SJCRH30 (cell line): Measurements from ENCODE around the gene RHBDL3. TPM values are rescaled to one million over a fixed set of nuclear protein-coding genes. Genes with fewer than 3 reads are reported as not detected.
"Not testable (repeated sequence)": the region's sequence is repeated elsewhere in the genome, so short reads cannot be mapped to it uniquely, and the experiment has no call there.

Source experiments
- DNase-seq, 2 experiments: peaks; one replicate each; pipeline ENCODE4 v3.0.0-alpha.2; 2015 to 2020
- H3K27ac ChIP-seq: fragments of 250-450 bp; sonication (Bioruptor Pico); 2 replicates; pipeline ENCODE4 v1.5.1; 2020; ENCODE audit warnings: mild to moderate bottlenecking, moderate library complexity
- H3K27me3 ChIP-seq: fragments of 250-450 bp; sonication (Bioruptor Pico); 2 replicates; pipeline ENCODE4 v1.5.1; 2020; ENCODE audit warnings: mild to moderate bottlenecking, moderate library complexity
- H3K36me3 ChIP-seq: fragments of 250-450 bp; sonication (Bioruptor Pico); 2 replicates; pipeline ENCODE4 v1.5.1; 2020; ENCODE audit warnings: mild to moderate bottlenecking, moderate library complexity
- H3K4me1 ChIP-seq: fragments of 250-450 bp; sonication (Bioruptor Pico); 2 replicates; pipeline ENCODE4 v1.5.1; 2020; ENCODE audit warnings: mild to moderate bottlenecking, moderate library complexity
- H3K4me3 ChIP-seq: fragments of 250-450 bp; sonication (Bioruptor Pico); 2 replicates; pipeline ENCODE4 v1.5.1; 2020; ENCODE audit warnings: mild to moderate bottlenecking, moderate library complexity
- H3K9me3 ChIP-seq: fragments of 250-450 bp; sonication (Bioruptor Pico); replicated peaks from 2 replicates; pipeline ENCODE4 v1.5.1; 2020; ENCODE audit warnings: mild to moderate bottlenecking, moderate library complexity
- total RNA-seq: library from RNA; depleted of rRNA; stranded (reverse); fragments of >200 nt; shearing (Covaris generic); gene quantifications from 2 replicates; pipeline ENCODE4 v1.2.3, GENCODE V29; 2014

RHBDL3 gene
- total RNA-seq, 1 experiment from 2014 or later: not detected

DNA sequence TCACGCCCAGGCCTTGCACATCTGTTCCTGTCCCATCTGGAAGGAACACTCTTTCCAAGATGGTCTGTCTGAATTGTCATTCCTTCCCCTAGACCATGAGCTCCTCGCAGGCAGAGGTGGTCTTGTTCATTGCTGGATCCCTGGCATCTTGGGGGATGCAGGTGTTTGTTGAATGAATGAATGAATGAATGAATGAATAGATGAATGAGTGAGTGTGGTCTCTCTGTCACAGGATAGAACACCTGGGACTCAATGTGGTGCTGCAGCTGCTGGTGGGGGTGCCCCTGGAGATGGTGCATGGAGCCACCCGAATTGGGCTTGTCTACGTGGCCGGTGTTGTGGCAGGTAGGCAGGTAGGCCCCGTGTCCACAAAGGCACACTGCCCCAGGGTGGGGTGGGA lies 32.2 kb downstream of the RHBDL3 start:
- H3K4me3 ChIP-seq: no peak overlapping the region
- no peak overlapping the region for H3K27ac ChIP-seq
- DNase-seq: no peak
- H3K9me3 ChIP-seq: no peaks in the 10 kb centered on the region
- H3K4me1 ChIP-seq: peaks cover 14% of the 10 kb centered on the region
- no peaks in the 10 kb centered on the region for H3K36me3 ChIP-seq
- peaks cover 16% of the 10 kb centered on the region; the same call in 1 of the 2 replicates for H3K27me3 ChIP-seq

DNA sequence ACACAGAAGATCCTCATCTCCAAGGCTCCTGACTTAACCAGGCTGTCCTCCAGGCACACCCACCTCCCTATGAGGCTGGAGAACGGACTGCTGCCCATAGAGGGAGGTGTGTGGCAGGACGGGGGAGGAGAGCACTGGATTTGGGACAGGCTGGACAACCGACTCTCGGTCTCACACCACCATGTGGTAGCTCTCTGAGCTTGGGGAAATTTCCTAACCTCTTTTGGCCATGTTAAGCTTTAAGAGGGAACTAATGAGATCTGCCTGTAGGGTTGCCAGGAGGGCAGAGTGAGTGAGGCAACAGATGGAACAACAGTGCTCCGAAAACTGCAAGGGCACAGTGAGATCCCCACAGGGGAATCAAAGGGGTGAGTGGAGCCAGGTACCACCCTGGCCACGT lies 32.7 kb downstream of the RHBDL3 start:
- Histone ChIP-seq H3K4me1 (peaks cover 14% of the 10 kb centered on the region), H3K27me3 (peaks cover 17% of the 10 kb centered on the region; the same call in 1 of the 2 replicates), H3K4me3 (0 out of 2 replicates have a peak overlapping the region, but pooled peaks have one; percentile 5), H3K9me3 (no peaks in the 10 kb centered on the region), H3K27ac (no peak overlapping the region), H3K36me3 (no peaks in the 10 kb centered on the region)
- DNase-seq: peak in 1 of 2 experiments; percentile 40

DNA sequence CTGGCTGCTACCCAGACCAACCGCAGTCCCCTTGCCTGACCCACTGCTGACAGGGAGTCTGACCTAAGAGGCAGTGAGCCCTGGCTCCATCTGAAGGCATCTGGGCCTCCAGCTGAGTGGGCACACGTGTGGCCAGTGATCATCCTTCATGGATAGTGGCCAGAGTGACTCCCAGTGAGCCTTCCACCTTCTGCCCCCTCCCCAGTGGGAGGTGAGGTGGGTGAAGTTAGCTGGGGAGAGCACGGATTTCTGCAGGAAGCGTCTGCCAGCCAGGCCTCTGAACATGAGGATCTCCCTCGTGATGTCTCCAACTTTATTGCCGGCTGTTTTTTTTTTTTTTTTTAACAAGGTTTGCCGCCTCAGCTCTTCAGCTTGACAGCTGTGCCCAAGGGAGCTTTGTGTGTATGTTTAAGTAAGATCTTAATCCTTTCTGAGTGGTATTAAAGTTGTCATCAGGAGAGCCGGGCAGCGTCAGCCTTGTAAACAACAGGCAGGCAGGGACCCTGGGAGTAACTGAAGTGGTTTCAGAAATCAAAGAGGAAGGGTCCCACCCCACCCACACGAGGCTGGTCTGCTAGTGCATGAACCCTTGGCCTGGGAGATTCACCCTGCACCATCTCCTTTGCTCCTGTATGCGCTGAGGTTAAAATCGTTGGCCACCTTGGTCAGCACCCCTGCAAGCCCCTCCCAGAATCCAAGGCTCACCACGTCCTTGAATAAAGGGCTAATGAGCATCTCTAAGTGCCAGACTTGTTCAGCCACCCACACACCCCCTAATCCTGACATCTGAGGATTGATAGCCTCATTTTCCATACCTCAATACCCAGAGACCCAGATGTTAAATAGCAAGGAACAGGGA lies 33.3 kb downstream of the RHBDL3 start:
- H3K9me3 ChIP-seq: no peaks in the 10 kb centered on the region
- H3K36me3 ChIP-seq: no peaks in the 10 kb centered on the region
- H3K27me3 ChIP-seq: peaks cover 19% of the 10 kb centered on the region; the same call in 1 of the 2 replicates
- peak; percentile 67 to 78 for DNase-seq
- H3K4me3 ChIP-seq: 0 out of 2 replicates have a peak overlapping the region, but pooled peaks have one; percentile 5
- H3K27ac ChIP-seq: no peak overlapping the region
- H3K4me1 ChIP-seq: peaks cover 14% of the 10 kb centered on the region

DNA sequence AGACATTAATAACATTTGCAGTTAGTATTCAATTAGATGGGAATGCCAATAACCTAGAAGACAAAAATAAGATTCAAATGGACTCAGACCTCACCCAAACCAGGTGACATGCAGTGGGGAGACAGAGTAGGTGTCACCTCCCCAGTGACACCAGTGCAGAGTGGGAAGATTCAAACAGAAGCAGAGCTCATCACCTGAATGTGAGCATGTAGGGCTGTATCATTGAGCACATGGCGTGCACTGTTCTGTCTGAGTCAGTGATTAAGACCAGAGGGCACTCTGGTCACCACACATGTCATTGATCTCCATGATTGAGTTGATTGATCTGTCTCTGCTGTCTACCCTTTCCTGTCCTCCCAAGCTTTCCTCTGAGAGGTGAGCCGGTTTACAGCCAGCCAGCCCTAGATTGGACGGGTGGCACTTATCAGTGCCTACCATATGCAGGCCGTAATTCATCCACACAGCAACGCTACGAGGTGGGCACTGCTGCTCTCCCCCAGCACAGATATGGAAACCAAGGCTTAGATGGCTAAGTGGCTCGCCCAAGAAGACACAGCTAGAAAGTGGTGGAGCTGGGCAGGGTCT lies 34.0 kb downstream of the RHBDL3 start:
- Histone ChIP-seq H3K9me3 (no peaks in the 10 kb centered on the region), H3K36me3 (no peaks in the 10 kb centered on the region), H3K27me3 (peaks cover 19% of the 10 kb centered on the region; the same call in 1 of the 2 replicates), H3K4me3 (no peak overlapping the region), H3K27ac (no peak overlapping the region), H3K4me1 (peaks cover 14% of the 10 kb centered on the region)
- no peak for DNase-seq

DNA sequence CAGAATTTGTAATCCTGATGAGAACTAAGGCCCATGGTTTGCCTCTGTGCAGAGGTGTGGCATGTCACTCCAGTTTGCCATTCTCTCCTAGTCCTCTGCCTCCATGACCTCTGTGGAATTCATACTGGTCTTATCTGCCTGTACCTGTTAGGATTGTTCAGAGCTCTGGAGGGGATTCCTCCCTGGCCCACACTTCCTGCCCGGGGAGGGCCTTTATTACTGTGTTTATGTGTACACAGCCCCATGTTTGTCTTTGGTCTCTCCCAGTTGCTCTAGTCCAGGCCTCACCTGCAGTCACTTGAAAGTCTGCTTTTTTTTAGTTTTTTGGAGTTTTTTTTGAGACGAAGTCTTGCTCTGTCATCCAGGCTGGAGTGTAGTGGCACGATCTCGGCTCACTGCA lies 36.4 kb downstream of the RHBDL3 start:
- Histone ChIP-seq H3K4me3 (no peak overlapping the region), H3K9me3 (no peaks in the 10 kb centered on the region), H3K4me1 (peaks cover 14% of the 10 kb centered on the region), H3K36me3 (no peaks in the 10 kb centered on the region), H3K27ac (no peak overlapping the region), H3K27me3 (peaks cover 32% of the 10 kb centered on the region)
- DNase-seq: no peak

DNA sequence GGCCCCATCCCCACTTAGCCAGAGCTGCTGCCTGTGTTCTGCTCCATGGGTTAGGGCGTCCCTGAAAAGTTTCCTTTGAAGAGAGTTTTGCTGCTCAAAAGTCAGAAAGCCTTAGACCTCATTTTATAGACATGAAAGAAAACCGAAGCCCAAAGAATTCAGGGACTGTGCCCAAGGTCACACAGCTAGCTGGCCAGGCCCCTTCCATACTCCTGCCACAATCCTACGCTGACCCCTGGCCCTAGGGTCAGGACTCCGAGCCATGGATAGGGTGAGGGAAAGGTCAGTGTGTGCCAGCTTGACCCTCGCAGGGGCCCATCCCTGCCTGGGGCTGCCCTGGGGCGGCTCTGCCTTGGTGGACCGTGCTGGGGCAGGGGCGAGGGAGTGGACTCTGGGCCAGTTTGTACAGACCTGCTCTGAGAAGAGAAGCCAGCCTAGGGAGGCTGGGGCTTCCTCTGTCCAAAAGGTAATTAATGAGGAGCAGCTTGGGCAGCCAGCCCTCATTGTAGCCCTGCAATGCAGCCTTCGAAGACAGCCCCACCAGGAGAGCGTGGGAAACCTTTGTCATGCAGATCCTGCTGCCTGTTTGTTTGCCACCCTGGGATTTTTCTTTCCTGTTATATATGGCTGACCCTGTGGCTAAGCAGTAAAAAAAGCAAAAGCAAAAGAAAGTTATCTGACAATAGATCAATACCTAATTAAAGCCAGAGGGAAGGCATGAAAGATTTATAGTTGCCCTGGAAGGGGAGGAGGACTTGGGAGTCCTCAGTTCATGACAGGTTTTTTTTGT lies 37.4 kb downstream of the RHBDL3 start:
- peaks cover 33% of the 10 kb centered on the region for H3K27me3 ChIP-seq
- H3K4me1 ChIP-seq: peaks cover 10% of the 10 kb centered on the region
- no peak overlapping the region for H3K4me3 ChIP-seq
- no peak for DNase-seq
- no peak overlapping the region for H3K27ac ChIP-seq
- H3K9me3 ChIP-seq: no peaks in the 10 kb centered on the region
- no peaks in the 10 kb centered on the region for H3K36me3 ChIP-seq

DNA sequence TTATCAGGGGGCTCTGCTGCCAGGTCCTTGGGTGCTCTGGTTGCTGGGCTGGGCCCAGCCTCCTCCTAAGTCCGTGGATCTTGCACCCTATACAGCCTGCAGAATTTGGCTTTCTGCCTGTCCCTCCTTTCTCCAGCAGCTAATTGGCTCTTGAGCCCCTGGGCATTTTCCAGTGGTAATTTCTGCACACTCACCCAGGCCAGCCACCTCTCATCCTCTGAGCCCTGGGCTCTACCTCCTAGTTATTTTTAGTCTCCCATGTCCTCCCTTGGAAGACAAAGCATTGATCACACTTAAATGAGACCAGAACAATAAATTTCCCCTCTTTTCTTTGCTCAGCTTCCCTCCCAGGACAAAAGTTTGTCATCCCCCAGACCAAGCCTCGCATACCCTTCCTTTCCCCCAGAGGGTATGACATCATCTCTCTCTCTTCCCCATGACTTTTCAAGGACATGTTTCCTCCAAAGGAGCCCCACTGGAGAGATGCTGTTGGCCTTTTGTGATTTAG lies 38.2 kb downstream of the RHBDL3 start:
- Histone ChIP-seq H3K27me3 (peaks cover 33% of the 10 kb centered on the region), H3K36me3 (no peaks in the 10 kb centered on the region)
- no peak for DNase-seq

DNA sequence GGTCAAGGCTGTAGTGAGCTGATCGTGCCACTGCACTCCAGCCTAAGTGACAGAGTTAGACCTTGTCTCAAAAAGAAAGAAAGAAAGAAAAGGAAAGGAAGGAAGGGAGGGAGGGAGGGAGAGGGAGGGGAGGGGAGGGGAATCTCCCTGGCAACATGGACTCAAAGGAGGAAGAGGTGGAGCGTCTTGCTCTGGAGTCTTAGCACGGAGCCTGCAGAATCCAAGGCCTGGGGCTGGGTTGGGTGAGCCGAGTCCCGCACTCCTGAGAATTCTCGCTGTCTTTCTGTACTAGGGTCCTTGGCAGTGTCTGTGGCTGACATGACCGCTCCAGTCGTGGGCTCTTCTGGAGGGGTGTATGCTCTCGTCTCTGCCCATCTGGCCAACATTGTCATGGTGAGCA lies 39.4 kb downstream of the RHBDL3 start:
- Histone ChIP-seq H3K9me3 (no peaks in the 10 kb centered on the region), H3K27ac (no peak overlapping the region)

More for the DNA sequence above, 38.2 kb downstream of the RHBDL3 start:
- Histone ChIP-seq H3K4me3 (no peak overlapping the region), H3K27ac (no peak overlapping the region), H3K9me3 (no peaks in the 10 kb centered on the region), H3K4me1 (peaks cover 6% of the 10 kb centered on the region)

DNA sequence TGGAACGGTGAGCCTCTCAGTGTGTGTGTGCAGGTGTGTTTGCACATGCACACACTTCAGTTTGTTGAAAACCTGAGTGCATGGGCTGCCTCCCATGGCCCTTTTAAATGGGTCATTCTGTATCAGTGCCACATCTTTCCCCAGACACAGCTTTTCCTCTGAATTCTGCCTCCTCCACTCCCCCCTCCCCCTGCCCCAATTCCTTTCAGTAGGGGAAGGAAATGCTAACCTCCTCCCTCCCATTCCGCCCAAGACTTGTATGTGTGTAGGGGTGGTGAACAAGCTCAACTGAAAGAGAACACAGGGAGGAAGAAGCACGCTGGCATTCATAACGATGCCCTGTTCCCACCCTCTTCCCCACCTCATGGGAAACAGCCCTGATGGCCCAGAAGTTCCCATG lies 42.0 kb downstream of the RHBDL3 start:
- no peak overlapping the region for H3K4me3 ChIP-seq
- H3K27ac ChIP-seq: no peak overlapping the region
- DNase-seq: no peak
- no peaks in the 10 kb centered on the region for H3K36me3 ChIP-seq
- no peaks in the 10 kb centered on the region for H3K9me3 ChIP-seq
- peaks cover 23% of the 10 kb centered on the region for H3K27me3 ChIP-seq
- no peaks in the 10 kb centered on the region for H3K4me1 ChIP-seq

More for the DNA sequence above, 39.4 kb downstream of the RHBDL3 start:
- Histone ChIP-seq H3K36me3 (no peaks in the 10 kb centered on the region), H3K4me1 (no peaks in the 10 kb centered on the region), H3K27me3 (peaks cover 28% of the 10 kb centered on the region), H3K4me3 (no peak overlapping the region)
- DNase-seq: no peak

DNA sequence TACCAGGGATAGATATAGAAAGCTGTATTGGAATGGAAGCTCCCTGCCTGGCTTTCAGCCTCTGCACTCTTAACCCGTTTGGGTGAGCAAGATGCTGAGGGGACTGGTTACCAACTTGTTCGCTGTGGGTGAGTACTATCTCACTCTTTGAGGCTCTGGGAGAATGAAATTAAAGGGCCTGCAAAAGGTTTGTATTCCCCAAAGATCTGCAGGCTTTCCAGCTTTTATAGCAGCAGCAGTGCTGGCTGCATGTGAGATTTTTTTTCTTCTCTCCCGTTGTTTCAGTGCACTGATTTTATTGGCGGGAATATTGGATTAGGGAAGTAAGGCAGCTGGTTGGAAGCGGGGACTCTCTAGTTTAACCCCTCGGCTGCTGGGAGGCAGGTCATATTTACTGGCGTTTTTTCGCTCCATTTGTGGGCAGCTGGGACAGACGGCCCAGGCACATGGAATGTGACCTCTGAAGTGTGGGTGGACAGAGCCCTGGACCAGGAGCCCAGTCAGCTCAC lies 45.5 kb downstream of the RHBDL3 start:
- Histone ChIP-seq H3K36me3 (no peaks in the 10 kb centered on the region), H3K9me3 (no peaks in the 10 kb centered on the region), H3K27me3 (peaks cover 10% of the 10 kb centered on the region; the same call in 1 of the 2 replicates), H3K4me3 (0 out of 2 replicates have a peak overlapping the region, but pooled peaks have one; percentile 6), H3K4me1 (no peaks in the 10 kb centered on the region), H3K27ac (no peak overlapping the region)
- peak; percentile 22 to 58 for DNase-seq

DNA sequence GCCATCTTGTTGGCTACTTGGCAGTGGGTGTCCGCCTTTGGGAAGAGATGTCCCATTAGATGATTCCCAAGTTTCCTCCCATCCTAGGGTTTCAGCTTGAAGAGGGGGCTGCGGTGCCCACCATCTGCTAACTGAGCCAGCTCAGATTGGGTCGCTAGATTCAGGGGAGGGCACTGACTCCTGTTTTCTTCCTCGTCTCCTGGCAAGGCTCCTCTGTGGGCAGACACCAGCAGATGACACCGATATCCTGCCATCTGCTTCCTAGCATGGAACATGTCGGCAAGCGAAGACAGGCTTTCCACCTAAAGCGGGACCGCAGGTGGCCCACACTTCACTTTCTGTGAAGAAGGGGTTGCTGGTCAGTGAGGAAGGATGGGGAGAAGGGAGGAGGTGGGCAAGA lies 49.0 kb downstream of the RHBDL3 start:
- H3K27ac ChIP-seq: no peak overlapping the region
- no peak overlapping the region for H3K4me3 ChIP-seq
- no peak for DNase-seq
- H3K27me3 ChIP-seq: no peaks in the 10 kb centered on the region; the same call in 1 of the 2 replicates
- H3K36me3 ChIP-seq: no peaks in the 10 kb centered on the region
- no peaks in the 10 kb centered on the region for H3K4me1 ChIP-seq
- H3K9me3 ChIP-seq: no peaks in the 10 kb centered on the region

DNA sequence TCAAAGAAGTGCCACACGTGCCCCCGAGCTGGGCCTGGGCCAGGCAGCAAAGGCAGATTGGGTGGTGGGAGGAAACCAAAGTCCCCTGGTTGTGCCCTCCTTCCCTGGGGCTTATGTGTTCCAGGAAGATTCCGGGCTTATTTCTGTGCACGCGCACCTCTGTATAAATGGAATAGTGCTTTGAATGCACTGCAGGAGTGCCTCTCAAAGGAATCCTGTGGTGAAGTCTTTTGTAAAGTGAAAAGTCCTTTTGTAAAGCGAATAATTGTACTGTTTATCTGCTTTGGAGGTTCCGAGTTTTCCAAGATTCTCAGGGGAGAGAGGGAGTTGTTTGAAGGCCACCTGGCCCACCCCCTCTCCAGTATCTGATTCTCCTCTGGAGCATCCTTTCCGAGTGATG lies 49.5 kb downstream of the RHBDL3 start:
- DNase-seq: no peak
- Histone ChIP-seq H3K4me3 (no peak overlapping the region), H3K27me3 (no peaks in the 10 kb centered on the region; the same call in 1 of the 2 replicates), H3K36me3 (no peaks in the 10 kb centered on the region), H3K27ac (no peak overlapping the region), H3K9me3 (no peaks in the 10 kb centered on the region), H3K4me1 (no peaks in the 10 kb centered on the region)

DNA sequence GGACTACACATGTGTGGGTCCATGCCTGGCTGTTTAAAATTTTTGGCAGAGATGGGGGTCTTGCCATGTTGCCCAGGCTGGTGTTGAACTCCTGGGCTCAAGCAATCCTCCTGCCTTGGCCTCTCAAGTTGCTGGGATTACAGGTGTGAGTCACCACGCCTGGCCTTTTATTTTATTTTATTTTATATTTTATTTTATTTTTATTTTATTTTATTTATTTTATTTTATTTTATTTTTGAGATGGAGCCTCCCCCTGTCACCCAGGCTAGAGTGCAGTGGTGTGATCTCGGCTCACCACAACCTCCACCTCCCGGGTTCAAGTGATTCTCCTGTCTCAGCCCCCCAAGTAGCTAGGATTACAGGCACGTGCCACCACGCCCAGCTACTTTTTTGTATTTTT lies 51.0 kb downstream of the RHBDL3 start:
- not testable (repeated sequence) for DNase-seq, H3K9me3 ChIP-seq

DNA sequence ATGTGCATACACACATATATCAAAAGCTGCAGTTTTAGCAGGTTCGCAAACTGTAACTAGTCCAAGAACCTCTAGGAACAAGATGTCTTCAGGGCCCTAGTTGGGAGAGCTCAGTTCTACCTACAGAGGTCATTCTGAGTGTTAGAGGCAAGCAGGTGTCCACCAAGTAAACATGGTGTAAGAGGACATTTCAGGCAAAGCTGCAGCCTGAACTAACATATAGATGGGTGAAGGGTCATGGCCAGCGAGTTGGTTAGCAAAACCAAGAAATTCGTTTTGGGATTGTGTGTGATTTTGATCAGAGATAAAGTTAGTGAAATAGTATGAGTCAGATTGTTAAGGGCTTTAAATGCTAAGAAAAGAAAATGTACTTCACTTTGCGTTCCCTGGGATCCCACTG lies 51.7 kb downstream of the RHBDL3 start:
- no peaks in the 10 kb centered on the region; the same call in 1 of the 2 replicates for H3K27me3 ChIP-seq
- DNase-seq: no peak
- no peaks in the 10 kb centered on the region for H3K36me3 ChIP-seq
- no peak overlapping the region for H3K27ac ChIP-seq
- H3K4me3 ChIP-seq: no peak overlapping the region
- H3K9me3 ChIP-seq: no peaks in the 10 kb centered on the region
- no peaks in the 10 kb centered on the region for H3K4me1 ChIP-seq

More for the DNA sequence above, 51.0 kb downstream of the RHBDL3 start:
- not testable (repeated sequence) for H3K27ac ChIP-seq, H3K27me3 ChIP-seq, H3K36me3 ChIP-seq, H3K4me1 ChIP-seq, H3K4me3 ChIP-seq
